HG02798 (cell line): ENCODE results near the gene HIVEP1.

ENCODE experiments used
- ATAC-seq: cut with Tn5 transposase; IDR thresholded peaks from one replicate; pipeline ENCODE4 v1.9.1; 2021; ENCODE audit warnings: mild to moderate bottlenecking; ENCODE audit not compliant: unreplicated experiment, poor library complexity

Gene HIVEP1

GRCh38 chr6:12037798-12038197 lies 25.7 kb downstream of the HIVEP1 start:
- ATAC-seq = no peak

DNA sequence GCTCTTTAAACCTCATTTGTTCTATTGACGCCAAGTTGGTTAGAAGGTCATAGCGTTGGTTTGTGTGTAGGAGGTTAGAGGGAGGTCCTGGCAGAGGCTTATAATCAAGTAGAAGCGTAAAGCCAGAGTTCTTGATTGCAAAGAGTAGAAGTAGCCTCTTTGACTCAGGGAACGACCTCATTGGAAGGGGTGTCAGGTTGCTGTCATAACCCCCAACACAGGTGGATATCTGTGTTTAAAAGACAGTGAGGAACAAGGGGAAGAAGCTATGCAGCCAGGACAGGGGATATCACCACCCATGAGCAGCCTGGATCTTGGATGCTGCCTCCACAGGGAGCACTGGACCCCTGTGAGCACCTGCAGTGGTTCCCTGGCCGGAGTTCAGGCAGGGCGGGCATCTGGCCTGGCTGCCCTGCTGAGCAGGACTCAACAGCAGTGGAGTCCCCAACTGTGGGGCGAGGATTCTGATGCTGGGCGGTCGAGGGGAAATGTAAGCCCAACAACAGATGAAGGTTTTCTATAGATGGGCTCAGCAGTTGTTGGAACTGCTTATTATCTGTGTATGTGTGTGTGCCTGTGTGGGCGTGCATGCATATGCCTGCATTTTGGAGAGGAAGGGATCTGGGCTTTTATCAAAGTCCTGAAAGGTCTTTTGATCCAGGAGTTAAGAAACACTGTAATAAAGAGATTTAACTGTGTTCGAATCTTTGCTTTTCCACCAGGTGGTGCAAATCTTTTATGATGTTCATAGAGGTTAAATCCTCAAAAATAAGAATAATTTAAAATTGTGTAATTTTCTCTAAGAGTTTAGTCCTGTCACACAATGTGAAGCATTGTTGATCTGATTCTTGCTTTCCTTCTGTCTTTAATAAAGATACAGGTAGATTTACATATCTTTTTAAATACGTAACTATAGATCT lies 27.7 kb downstream of the HIVEP1 start:
- ATAC-seq = no peak

DNA sequence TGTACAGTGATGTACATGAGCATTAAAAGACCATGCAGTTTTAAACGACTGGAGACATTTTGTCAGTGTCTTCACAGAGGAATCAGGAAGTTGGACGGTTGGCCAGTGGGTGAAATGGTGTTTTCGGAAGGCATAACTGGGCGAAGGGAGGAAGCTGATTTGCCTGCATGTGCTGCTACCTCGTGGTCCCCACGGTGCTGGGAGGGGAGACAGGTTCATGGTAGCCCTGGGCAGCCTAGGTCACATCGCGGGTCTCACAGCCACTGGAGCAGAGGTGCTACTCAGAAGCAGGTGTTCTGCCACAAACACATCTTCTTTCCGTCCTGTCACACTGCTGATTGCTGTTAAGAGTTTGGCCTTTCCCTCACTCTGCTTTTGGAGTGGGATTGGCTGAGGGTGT lies 35.2 kb downstream of the HIVEP1 start:
- ATAC-seq = peak; percentile 35

DNA sequence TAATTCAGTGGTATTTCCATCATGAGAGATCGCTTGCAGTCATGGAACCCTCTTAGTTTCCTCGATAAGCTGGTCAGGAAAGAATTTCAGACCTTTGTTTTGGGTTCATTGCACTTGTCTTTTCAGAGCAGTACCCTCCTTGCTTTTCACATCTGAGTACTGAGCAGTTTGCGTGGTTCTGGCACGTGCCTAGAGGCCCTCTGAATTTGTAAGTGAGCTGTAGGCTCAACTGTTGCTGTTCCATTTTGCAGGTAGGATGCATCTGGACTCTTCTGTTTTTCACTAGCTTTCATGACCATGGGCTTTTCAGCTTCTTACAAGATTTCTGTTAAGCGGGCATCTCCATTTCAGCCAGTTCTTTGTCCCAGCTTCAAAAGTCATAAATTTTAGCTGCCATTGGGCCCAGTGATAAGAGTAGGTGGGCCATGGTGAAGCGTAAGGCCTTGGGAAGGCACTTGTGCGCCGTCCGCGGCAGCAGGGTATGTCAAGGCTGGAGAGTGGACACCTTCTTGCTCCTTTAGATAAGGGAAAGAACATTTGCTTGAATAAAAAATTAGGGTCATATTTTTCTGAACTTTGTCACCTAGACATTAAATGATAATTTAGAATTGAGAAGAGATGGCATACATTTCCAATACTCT lies 35.8 kb downstream of the HIVEP1 start:
- ATAC-seq = no peak

DNA sequence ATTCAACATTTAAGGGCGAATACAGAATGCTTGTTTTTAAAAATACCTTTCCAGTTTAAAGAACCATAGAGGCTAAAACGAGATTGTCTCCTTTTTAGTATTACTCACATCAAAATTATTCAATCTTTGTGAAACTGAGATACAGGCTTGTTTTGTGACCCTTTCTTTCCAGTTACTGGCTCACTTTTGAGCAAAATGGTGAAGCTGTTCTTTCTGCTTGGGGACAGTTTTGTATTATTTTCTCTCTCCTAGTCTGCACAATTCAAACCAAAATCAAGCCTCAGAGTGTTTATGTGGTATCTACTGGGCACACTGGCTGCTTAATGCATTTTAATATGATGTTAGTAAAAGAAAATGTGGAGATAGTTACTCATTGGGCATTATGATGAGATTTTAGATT lies 36.5 kb downstream of the HIVEP1 start:
- no peak for ATAC-seq

- no peak for ATAC-seq
These were observed 37.1 kb downstream of the HIVEP1 start for GRCh38 chr6:12049165-12049564.

DNA sequence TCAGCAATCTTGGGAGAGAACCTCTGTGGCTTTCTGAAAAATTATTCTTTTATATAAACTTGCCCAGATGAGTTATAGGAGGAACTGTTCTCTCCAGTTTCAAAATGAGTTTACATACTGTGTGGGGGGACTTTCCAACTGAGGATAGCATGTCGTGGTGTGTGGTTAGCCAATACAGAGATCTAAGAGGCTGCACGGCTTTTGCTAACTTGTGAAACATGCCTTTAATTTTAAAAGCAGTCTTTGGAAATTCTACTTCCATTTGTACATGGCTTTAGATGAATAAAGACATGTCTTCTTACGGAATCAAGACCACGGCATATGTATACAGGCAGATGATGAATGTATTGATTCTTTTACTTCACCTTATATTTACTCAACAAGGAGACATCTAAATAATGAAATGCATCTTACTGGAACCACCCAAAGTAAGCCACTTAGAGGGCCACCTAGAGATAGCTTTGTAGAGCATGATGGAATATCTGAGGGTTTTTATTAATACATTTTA lies 39.8 kb downstream of the HIVEP1 start:
- ATAC-seq = peak; percentile 82

GRCh38 chr6:12058172-12058961 lies 46.3 kb downstream of the HIVEP1 start:
- no peak for ATAC-seq

DNA sequence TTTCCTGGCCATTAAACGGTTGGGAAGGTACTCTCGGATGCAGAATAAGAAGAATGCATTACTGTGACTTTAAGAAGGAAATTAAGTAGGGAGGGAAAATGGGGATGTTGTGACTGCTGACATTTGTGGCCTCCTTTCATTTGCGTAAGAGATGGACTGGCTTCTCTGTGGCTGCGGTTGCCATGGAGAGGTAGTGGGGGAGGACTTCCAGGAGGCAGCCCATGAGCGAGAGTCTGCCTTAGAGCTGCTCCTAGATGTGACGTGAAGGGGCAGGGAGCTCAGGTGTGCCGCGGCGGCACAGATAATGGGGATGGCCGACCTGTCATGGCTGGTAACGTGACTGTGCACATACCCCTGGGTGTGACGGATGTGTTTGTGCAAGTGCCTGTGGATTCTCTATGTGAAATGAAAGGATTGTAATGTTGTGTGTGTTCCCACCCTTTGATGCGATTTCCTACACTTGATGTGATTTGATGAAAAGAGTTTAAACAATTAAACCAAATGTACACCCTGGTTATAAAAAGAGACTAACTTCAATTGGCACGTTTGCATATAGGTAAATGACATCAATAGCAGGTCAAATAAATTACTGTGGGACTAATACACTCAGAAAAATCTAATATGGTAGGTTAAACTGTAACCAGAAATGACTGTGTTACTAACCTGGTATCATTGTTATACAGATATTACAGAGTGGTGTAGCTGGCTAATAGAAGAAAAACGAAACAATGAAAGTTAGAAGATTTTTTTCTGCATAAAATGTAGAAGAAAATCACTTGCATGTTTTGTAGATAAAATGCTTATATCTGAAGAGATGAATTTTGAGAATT lies 48.9 kb downstream of the HIVEP1 start:
- ATAC-seq = peak; percentile 87

- no peak for ATAC-seq
These were observed 50.5 kb downstream of the HIVEP1 start for GRCh38 chr6:12062605-12063004.

DNA sequence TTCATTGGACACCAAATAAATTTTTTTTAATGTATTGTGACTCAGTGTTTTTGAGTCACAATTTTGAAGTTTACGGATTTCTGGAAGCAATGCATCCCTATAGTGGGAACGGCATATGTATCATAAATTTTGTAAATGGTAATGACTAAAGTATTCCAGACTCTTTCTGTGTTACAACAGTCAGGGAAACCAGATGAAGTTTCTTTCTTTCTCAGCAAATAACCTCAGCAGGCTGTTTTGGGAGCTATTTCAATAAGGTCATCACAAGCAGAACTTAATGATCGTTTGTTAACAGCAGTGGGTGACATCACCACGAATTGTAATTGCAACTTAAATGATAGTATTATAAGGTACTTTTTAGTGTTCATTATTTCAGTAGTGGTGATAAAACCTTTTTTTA lies 52.0 kb downstream of the HIVEP1 start:
- ATAC-seq = no peak

DNA sequence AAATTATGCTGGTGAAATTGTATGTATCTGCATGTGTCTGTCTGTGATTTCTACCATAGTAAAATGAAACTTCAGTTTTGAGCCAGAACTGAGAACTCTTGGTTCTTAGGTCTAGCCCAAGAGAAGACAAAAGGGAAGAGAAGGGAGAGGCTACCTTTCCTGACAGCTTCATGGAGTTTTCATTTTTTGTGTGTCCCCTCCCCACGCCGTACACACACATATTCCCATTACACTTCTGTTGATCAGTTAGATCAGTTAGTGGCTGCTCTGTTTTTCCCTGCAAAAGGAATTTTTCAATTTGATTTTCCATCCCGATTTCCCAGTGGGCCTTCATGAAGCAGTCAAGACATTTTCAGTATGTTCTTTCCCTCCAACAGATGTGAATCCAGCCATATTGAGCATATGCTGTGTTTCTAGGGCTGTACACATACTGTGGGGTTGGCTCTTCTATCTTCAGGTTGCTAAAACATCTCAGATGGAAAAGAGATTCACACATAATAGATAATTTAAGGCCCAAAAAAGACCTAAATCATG lies 52.5 kb downstream of the HIVEP1 start:
- ATAC-seq = no peak

DNA sequence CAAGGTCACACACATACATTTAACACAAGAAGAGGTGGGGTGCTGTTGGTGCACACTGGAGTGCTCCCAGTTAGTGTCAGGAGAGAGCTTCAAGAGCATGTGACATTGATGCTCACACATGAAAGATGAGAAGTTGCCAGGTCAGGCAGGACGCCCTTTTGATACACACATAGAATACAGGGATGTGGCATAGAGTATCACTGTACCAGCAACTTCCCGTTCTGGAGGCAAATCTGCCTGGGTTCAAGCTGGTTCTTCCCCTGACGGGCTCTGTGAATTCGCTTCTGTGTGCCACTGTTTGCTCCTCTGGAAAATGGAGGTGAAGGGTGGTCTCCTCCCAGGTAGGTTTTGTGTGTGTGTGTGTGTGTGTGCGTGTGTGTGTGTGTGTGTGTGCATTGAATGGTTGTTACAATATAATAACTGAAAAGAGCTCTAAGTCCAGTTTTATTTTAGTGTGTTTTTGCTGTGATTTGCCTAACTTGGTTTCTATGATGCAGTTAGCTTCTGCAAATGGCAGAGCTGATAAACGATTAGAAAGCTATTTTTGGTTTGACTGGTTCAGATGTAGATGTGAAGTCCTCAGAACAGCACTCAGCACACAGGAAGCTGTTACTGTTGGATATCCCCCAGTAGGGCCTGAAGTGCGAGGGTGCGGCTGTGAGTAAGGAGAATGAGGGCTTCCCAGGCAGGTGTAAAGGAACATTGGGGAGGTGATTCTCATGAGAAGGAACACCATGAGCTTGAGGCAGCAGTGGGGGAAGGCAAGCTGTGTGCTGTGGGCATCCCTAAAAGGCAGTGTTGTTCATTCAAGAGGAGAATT lies 53.4 kb downstream of the HIVEP1 start:
- ATAC-seq = peak; percentile 44

DNA sequence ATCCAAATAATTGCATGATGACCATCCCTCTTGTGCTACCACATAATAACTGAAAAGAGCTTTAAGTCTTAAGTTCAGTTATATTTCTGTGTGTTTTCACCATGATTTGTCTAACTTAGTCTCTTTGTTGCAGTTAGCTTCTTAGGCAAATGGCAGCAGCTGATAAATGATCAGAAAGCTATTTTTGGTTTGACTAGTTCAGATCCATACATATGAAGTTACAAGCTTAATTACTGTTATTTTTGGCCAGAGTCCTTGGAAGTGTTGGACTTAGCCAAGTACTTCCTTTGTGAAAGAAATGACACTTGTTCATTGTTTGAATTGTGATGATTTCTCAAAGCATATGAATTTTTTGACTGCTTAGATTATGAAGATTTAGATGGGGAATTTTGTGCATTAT lies 54.2 kb downstream of the HIVEP1 start:
- no peak for ATAC-seq

DNA sequence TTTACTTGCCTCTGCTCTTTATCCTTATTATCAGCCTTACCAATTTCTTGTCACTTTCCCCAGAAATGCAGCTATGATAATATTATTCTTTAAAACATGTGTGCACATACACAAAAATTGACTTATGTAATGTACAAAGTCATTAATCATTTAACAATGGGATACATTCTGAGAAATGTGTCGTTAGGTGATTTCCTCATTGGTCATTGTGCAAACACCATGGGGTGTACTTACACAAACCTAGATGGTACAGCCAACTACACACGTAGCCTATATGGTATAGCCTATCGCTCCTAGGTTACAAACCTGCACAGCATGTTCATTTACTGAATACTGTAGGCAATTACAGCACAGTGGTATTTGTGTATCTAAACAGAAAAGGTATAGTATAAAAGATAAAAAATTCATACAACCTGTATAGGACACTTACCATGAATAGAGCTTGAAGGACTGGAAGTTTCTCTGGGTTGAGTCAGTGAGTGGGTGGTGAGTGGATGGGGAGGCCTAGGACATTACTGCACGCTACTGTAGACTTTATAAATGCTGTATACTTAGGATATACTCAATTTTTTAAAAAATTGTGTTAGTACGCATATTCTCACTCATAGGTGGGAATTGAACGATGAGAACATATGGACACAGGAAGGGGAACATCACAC lies 56.9 kb downstream of the HIVEP1 start:
- no peak for ATAC-seq

- ATAC-seq = no peak
These were observed 57.9 kb downstream of the HIVEP1 start for GRCh38 chr6:12069891-12070529.

GRCh38 chr6:12071064-12071615 lies 59.0 kb downstream of the HIVEP1 start:
- no peak for ATAC-seq
